Stimulated activated CD4-positive, alpha-beta T cell treated with anti-CD3 and anti-CD28 coated beads, TNF-alpha, amount 100 ng/mL, for 24 hours (primary cell): ENCODE measurements around the gene RAB3D.
"Not testable (repeated sequence)": the region's sequence is repeated elsewhere in the genome, so short reads cannot be mapped to it uniquely, and the experiment has no call there.

ENCODE experiments used
- DNase-seq, 3 experiments: peaks; one replicate each; pipeline ENCODE4 v3.0.0-alpha.2; 2020; ENCODE audit warnings: low read depth in 3 of 3

RAB3D gene

DNA sequence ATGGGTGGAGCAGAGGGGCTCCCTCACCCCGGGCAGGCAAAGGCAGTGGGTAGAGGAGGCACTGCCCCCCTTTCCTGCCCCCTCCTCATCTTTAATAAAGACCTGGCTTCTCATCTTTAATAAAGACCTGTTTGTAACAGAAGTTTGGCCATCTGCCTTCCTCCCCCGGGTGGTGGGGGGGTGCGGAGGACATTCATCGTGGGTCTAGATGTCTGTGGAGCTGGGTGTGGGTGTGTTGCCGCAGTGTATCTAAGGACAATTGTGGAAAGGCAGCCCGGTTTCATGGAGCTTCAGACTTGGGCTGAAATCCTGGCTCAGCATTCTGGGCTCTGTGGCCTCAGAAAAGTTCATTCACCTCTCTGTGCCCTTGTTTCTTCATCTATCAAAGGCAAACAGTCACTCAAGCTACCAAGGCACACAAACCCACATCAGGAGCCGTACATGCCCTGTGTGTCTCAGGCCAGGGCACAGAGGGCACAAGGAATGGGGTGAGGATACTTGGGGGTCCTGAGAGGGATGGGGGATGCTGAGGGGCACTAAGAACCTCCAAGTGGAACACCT is 26.2 kb upstream of the RAB3D start:
- no peak for DNase-seq

DNA sequence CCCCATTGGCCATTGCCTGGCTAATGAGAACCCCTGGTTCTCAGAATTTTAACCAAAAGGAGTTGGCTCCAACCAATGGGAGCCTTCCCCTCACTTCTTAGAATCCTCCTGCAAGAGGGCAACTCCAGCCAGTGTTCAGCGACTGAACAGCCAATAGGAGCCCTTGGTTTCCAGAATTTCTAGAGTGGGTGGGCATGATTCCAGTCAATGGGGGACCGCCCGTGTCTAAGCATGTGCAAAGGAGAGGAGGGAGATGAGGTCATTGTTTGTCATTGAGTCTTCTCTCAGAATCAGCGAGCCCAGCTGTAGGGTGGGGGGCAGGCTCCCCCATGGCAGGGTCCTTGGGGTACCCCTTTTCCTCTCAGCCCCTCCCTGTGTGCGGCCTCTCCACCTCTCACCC is 25.5 kb upstream of the RAB3D start:
- DNase-seq: no peak

DNA sequence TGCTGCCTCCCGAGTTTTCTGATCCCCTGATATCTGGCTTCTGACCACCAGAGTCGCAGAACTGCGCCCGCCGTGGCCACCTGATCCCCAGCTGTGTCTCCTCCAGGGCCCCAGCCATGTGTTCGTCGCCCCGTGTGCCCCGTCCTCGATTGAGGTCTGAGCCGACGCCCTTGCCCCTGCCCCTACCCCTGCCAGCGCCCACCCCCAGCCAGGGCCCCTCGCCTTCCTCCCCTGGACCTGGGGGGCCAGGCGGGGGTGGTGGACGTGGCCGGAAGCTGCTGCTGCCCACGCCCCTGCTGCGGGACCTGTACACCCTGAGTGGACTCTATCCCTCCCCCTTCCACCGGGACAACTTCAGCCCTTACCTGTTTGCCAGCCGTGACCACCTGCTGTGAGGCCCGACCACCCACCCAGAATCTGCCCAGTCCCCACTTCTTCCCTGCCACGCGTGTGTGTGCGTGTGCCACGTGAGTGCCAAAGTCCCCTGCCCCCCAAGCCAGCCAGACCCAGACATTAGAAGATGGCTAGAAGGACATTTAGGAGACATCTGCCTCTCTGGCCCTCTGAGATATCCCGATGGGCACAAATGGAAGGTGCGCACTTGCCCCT is 24.9 kb upstream of the RAB3D start:
- DNase-seq: no peak

DNA sequence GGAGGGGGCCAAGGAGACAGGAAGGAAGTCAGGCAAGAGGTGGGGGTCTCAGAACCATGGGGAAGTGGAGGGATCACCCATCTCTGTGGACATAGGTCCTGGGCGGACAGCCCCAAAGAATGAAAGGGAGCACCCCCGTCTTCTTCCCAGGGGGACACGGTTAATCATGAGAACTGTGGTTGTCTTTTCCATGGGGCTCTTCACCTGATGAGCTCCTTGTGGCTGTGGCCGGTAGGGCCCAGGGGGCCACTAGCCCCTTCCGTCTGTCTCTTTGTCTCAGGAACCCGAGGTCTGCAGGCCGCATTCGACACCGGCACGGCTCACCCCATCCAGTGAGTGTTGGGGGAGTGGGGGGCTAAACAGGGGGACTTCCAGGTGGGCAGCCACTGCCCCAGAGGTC is 24.4 kb upstream of the RAB3D start:
- DNase-seq: no peak

DNA sequence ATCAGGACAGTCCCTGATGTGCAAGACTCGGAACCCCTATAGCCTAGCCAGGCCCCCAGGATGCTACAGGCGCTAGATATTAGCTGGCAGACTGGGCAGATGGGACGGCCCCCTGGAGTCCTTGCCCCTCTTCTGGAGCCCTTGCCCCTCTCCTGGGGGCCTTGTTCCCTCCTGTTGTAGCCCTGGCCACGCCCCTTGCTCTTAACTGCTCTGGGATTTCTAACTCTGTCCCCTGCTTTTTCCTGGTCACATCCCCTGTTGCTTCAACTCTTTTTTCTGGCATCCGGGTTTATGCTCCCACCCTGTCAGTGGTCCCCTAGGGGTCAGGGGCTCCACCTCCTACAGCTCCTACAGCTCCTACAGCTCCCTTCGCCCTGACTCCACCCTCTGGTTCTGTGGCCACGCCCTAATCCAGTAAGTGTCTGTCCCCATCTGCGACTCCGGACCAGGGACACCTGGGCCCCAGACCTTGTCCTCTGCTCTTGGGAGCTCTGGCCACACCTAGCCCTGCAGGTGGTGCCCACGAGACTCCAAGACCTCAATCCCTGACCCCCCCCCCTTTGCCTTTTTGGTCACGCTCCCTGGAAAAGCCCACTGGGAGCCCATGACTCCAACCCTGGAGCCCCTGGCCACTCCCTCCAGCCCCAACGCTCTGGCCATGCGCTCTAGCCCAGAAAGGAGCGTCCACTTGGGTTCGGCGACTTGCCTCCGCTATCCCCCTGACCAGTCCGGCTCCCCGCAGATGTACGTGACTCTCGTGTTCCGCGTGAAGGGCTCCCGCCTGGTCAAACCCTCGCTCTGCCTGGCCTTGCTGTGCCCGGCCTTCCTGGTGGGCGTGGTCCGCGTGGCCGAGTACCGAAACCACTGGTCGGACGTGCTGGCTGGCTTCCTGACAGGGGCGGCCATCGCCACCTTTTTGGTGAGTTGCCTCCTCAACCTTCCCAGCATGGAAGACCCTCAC is 22.6 kb upstream of the RAB3D start:
- no peak for DNase-seq

DNA sequence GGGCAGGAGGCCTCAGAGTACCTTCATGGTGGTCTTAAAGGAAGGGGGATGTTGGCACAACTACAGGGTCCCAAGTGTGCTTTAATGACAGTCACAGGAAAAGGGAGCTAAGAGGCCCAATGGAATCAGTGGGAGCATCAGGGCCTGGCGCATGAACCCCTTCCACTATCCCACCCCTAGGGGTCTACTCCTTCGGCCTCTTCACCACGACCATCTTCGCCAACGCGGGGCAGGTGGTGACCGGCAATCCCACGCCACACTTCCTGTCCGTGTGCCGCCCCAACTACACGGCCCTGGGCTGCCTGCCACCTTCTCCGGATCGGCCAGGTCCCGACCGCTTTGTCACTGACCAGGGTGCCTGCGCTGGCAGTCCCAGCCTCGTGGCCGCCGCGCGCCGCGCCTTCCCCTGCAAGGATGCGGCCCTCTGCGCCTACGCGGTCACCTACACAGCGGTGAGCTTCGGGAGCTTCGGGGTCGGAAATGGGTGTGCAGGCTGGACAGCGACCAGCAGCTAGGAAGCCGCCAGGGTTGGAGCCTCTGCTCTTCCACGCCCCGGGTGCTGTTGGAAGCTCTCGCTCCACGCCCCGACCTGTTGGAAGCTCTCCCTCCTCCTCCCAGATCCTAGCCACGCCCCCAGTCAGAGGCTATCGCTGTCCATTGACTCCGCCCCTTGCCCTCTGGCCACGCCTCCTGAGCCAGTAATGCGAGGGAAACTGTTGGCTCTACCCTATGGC is 21.7 kb upstream of the RAB3D start:
- peak in 1 of 3 experiments; percentile 28 for DNase-seq

DNA sequence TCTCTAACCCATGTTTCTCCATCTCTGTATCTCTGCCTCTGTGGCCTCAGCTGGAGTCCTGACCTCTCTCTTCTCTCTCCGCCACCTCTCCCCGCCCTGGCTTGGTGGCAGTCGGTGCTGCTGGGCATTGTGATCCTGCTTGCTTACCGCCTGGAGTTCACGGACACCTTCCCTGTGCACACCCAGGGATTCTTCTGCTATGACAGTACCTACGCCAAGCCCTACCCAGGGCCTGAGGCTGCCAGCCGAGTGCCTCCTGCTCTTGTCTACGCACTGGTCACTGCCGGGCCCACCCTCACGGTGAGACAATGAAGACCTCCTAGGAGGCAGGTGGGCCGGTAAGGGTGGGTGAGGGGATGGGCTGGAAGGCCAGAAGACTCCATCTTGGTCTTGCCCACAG is 20.0 kb upstream of the RAB3D start:
- no peak for DNase-seq

DNA sequence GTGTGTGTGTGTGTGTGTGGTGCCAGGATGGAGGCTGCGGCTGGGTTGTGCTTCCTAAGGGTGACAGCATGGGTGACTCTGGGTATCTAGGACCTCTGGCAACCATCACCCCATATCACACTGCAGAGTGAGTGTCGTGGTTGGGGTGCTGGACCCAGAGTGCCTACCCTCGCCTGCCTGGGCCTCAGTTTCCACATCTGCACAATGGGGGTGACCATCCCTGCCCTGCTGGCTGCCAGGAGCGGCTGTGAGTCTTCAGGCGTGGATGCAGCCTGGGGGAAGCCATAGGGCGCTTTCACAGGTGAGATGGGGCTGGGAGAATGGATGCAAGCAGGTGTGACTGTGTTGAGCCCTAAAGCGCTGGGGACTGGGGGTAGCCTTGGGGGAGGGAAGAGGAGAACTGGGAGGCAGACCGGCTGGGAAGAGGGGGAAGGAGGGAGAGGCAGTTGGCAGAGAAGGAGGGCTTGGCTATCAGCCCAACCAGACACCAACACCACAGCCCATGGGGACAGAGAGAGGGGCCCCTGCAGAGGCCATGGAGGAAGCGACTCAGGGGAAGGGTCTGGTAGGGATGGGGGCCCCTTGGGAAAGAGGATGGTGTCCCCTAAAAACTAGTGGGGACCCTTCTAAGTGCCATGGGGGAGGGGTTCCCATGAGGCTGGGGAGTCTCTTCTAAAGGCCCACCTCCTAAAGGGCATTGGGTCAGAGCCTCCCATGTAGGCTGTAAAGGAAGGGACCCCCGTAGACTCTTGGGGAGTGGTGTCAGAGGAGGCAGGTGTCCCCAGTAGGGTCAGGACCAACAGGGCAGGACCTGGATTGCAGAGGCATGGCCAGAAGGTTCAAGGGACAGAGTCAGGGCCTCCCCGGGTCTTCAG is 17.5 kb upstream of the RAB3D start:
- DNase-seq: no peak

DNA sequence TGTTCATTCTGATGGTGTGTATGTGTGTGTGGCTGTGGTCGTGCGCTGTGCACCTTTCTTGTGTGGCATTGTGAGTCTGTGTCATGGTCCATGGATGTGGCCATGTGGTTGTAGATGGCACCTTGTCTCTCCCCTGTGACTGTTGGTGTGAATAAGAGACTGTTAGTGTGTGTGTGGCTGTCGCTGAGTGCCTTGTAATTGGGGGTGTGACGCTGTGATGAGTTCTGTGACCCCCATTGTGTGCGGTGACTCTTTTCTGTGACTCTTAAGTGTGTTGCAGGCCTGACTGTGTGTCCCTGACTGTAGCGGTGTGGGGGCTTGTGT is 16.6 kb upstream of the RAB3D start:
- DNase-seq: no peak

DNA sequence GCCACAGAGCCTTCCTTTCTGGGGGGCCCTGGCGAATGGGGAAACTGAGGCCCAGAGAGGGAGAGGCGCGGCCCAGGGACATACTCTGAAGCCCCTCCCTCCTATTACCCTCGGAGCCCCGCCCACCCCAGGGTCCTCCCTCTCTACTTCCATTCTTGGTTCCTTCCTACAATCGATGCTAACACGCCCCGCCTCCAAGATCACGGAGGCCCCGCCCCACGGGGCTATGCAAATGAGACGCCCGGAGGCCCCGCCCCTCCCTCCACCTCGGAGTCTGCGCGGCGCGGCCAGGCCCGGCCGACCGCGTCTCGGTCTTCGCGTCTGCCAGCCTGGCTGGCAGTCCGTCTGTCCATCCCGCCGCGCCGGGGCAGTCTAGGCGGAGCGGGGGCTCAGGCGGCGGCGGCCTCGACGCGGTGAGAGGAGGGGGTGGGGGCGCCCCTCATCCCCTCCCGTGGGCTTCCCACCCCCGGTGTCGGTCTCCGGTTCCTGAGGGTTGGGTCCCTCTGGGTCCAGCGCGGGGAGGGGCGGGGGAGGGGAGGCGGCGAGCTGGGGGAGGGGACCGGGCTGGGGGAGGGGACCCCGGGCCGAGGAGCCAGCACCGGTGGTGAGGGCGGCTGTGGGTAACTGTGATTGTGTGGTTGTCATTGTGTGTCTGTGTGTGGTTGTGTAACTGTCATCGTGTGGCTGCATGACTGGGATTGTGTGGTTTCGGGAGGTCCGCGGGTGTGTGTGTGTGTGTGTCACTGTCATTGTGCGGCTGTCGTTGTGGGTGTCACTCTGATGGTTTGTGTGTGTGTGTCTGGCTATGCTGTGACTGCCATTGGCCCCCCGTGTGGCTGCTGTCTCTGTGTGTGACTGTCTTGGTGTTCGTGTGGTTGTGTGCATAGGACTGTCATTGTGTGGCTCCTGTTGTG is 16.0 kb upstream of the RAB3D start, which contains the start of gene PLPPR2:
TSS of gene PLPPR2 (plus strand) at position 273 of the 914 bp plus-strand sequence. CDS start 2,242 bp downstream, outside the sequence.
- peak; percentile 71 to 86 (median 75) for DNase-seq

DNA sequence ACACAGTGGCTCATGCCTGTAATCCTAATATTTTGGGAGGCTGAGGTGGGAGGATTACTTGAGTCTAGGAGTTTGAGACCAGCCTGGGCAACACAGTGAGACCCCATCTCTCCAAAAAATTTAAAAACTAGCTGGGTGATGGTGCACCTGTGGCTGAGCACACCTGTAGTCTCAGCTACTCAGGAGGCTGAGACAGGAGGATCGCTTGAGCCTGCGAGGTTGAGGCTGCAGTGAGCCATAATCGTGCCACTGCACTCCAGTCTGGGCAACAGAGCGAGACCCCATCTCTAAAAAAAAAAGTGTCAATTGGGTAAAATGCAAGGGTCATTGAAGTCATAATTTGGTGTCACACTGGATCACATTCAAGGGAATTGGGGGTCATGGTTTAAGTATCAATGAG is 14.6 kb upstream of the RAB3D start:
- DNase-seq: not testable (repeated sequence)

DNA sequence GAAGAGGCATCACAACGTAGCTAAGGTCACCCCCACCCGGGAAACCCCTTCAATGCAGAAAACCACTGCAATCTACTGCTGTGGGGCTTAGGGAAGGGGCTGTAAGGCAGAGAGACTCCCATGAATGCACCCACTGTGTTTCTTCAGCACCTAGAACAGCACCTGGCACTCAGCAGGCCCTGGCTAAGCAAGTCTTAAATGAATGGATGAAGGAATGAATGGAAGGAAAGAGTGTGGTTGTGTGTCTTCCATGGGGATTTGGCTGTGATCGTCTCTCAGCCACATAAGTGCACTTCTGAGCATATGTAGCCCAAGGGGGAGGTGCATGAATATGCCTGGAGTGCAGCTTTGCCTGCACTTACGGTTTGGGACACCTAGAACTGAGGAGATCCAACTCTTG is 9.7 kb upstream of the RAB3D start:
- no peak for DNase-seq

DNA sequence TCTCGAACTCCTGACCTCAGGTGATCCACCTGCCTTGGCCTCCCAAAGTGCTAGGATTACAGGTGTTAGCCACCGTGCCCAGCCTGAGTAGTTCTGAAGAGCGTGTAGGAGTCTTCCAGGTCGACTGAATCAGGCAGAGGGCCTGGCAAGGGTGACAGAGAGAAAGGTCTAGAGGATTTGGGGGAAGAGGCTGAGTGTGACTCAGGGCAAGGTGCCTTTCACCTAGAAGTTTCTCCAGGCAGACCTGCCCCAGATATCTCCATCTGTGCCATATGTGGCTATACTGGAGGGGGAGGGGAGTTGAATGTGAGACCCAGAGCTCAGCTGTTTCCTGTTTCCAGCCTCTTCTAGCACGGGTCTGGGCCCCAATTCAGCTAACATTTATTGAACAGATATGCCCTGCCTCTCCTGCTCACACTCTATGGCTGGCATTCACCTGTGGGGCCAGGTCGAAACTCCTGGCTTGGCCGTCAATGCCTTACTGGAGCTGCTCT is 8.1 kb upstream of the RAB3D start:
- DNase-seq: no peak

DNA sequence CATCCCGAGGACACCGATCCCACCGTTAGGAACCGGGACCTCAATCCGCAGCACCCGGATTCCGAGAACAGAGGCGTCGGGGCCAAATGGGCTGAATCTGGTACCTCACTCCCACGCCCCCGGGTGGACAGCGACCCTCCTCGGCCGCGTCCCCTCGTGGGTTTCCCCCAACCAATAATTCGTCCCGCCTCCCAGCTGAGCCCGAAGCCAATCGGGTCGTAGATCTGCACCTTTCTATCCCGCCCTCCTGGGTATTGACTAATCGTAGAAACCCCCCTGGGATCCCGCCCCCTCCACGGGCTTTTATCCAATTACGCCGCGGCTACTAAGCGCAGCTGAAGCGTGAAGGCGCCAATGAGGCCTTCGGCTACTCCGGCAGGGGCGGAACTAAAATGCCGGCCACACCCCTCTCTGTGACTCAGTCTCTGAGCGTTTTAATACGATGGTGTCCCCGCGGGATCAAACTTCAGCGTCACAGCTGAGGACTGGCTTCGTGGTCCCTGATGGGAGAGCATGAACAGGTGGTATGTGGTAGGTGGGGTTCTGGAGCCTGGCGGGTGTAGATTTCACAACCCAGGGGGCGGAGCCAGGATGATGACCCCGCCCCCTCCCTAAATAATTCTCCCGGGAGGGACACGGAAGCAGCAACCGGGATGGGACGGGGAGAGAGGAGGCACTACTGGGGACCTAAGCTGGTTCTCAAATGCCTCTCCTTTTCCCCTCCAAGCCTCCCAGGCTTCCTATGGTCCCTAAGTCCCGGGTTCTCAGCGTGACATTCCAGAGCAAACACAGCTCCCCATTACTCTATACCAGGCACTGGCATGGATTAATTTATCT is 6.9 kb upstream of the RAB3D start, which contains the start of the genes CCDC159 and TMEM205:
TSS of gene CCDC159 (plus strand) at position 416 of the 837 bp plus-strand sequence. CDS start at position 504, 88 bp downstream.
TSS of gene TMEM205 (minus strand) at position 165 of the 837 bp plus-strand sequence. CDS start 649 bp downstream, outside the sequence.
- peak; percentile 95 to 98 (median 97) for DNase-seq

DNA sequence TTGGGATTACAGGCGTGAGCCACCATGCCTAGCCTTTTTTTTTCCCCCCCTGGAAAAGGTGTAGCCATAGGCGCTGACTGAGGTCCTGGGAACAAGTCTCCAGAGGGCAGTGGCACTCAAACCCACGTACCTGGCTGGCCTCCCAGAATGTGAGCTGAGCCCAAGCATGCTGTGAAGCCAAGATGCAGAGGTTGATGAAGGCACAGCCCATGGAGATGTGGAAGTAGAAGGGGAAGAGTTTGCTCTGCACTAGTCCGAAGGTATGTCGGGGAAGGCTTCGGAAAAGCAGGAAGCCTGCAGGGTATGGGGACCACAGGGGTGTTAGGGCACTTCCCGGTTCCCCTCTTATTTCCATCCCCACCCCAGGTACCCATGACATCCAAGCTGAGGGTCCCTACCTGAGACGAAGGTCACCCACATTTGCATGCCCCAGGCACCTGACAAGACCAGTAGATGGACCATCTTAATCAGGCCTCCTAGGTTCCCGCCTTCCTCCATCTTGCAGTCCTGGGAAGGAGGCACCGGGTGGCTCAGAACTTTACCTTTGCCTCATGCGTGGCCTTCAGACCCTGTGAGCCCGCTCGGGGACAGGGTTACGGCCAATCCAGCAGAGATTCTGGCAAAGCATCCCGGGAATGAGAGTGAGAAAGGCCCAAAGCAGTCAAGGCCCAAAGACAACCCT is 5.8 kb upstream of the RAB3D start:
- no peak for DNase-seq

DNA sequence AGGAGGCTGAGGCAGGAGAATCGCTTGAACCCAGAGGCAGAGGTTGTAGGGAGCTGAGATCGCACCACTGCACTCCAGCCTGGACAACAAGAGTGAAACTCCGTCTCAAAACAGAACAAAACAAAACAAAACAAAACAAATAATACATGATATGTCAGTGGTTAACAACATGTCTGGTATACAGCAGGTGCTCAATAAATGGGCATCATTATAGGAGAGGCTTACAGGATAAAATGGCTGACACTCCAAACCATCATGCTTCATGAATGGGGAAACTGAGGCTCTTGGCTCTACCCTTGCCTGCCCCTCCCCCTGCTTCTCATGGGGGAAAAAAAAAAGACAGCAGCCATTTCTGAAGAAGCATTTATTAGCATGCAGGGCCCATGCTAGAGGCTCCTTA is 3.0 kb upstream of the RAB3D start:
- DNase-seq: no peak

DNA sequence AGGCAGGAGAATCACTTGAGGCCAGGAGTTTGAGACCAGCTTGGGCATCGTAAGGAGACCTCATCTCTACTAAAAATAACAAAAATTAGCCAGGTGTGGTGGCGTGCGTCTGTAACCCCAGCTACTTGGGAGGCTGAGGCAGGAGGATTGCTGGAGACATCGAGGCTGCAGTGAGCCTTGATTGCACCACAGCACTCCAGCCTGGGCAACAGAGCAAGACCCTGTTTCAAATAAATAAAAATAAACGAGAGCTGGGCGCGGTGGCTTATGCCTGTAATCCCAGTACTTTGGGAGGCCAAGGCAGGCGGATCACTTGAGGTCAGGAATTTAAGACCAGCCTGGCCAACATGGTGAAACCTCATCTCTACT is 626 bp upstream of the RAB3D start:
- DNase-seq: not testable (repeated sequence)

DNA sequence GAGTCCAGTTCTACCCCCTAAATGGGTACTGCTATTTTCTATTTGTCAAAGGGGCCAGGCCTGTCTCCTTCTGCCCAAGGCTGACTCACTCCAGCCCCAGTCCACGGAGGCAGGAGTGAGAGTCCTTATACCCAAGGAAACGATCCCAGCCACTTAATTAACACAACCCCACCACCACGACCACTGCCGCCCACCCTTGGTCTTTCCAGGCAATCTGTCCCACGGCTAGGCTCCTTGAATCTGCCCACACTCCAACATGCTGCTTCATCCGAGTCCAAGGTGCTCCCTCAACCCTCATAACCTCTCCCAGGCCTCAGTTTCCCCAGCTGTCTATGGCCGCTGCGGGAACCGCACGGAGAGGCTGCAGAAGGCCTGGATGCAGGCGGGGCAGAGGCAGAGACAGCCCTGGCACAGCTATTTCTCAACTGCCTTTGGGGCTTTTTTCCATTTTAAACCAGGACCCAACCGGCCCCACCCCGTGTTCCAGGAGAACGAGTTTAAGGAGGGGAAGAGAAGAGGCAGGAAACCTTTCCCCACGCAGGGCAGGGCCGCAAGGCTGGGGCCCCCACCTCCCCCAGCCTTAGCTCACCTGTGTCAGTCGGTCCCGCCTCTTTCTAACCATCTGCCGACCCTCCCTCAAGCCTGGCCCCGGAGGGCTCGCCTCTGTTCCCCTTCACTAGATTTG is 746 bp downstream of the RAB3D start:
- DNase-seq: no peak
